Fibroblast of the aortic adventitia (primary cell): ENCODE measurements around the gene MON1A. TPM values are rescaled to one million over a fixed set of nuclear protein-coding genes. Genes with fewer than 3 reads are reported as not detected.

Source experiments
- DNase-seq: peaks from one replicate; pipeline ENCODE4 v3.0.0-alpha.2; 2010; ENCODE audit warnings: low read depth
- H3K4me3 ChIP-seq: 2 replicates; pipeline ENCODE4 v1.5.1; 2011; ENCODE audit warnings: low read depth, mild to moderate bottlenecking, control low read depth, low read length, moderate library complexity
- CTCF ChIP-seq: IDR thresholded peaks from 2 replicates; pipeline ENCODE4 v1.5.1; 2011; ENCODE audit warnings: mild to moderate bottlenecking, low read length, control low read depth, inconsistent platforms; ENCODE audit not compliant: insufficient read depth
- total RNA-seq: library from RNA; depleted of rRNA; stranded (reverse); fragments of >200 nt; gene quantifications from 2 replicates; pipeline ENCODE4 v1.2.3, GENCODE V29; 2012; ENCODE audit warnings: low replicate concordance

The MON1A gene
- total RNA-seq, 1 donor = 12.8 TPM

DNA sequence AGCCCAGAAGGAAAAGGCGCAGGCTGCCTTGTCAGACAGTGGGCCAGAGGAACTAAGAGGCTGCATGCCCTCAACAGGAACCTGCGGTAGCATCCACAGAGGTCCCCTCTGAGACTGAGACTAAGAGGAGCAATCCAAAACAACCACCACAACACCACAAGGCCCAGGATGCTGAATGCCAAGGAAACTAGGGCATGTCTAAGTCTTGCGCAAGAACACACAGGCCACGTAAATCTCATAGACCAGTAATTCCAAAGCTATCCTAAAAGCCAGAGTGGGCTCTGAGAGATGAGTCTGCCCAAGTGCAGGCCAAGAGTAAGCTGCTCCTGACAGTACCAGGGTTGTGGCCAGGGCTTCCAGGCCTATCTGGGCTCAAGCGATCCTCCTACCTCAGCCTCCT, 12.9 kb downstream of the MON1A start:
- no peak overlapping the region for H3K4me3 ChIP-seq
- DNase-seq = peak; percentile 47
- no peak for TF ChIP-seq CTCF

DNA sequence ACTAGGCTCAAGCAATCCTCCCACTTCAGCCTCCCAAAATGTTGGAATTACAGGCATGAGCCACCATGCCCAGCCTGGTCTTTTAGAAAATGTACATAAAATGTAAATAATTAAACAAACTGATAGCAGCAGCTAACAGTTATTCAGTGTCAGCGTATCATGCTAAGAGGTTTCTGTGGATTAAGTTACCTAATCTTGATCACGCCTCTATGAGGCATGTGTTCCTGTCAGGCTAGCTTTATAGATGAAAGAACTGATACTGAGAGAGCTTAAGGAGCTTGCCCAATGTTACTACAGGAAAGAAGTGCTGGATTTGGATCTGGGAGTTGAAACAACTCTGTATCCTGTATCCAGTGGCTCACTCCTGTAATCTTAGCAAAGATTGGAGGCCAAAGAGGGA, 14.7 kb downstream of the MON1A start:
- no peak overlapping the region for H3K4me3 ChIP-seq
- no peak for TF ChIP-seq CTCF
- DNase-seq = no peak

DNA sequence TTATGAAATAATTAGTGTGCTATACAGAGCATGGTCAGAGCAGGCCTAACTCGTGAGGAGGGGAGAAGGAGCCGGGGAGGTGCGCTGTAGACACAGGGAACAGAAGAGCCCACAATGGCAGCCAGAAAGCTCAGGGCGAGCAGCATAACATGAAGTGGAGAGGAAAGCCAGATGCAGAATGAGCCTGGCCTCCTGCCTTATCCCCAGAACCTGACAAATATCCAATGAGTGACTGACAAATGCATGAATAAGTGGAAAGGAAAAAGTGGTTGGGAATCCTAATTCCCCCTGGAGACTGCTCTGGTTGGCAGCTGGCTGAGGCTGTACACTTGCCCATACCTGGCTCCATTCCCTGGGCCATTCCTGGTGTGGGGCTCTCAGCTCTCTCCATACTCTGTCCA, 16.7 kb downstream of the MON1A start:
- no peak for TF ChIP-seq CTCF
- DNase-seq = no peak
- H3K4me3 ChIP-seq = no peak overlapping the region

DNA sequence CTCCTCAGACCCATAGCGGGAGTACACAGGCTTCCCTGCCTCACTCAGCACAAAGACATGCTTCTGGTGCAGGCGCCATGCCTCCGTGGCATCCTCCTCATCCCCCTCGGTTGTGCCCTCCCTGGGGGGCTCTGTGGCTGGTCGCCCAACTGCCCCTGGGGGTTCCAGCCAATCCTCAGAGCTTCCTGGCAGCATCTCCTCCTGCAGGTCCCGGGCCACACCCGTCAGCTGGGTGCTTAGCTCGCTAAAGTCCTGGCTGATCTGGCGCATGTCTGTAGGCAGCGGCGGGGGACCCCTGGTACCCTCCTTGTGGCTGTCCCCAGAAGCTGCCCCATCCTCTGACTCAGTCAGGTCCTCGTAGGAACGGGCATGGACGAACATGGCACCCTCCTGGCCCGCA, 18.0 kb downstream of the MON1A start:
- no peak for TF ChIP-seq CTCF
- H3K4me3 ChIP-seq = no peak overlapping the region
- DNase-seq = no peak

- no peak for TF ChIP-seq CTCF
- H3K4me3 ChIP-seq = no peak overlapping the region
- no peak for DNase-seq
Observed at GRCh38 chr3:49911124-49911420, 18.5 kb downstream of the MON1A start.

GRCh38 chr3:49910409-49911123, 19.0 kb downstream of the MON1A start:
- no peak for TF ChIP-seq CTCF
- H3K4me3 ChIP-seq = no peak overlapping the region
- DNase-seq = no peak
